ENCODE results near the gene SLC6A12.

Gene SLC6A12

DNA sequence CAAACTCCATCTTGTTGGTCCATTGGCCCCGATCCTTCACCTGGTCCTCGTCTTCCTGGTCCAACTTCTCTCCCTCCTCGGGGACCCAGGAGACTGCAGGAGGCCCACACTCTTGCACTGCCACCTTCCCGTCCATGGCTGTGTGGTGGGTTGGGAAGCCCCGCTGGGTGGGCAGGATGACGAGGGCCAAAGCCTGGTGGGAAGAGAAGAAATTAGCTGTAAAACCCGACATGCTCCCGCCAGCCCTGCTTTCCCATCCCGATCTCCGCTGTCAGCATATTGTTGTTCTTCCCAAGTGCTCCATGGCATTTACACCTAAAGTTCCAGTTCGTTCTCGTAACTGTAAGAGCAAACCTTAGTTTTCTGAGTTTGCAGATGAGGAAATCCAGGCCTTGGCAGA, 4.1 kb downstream of the SLC6A12 start:
- no peak overlapping the region for H3K27ac ChIP-seq
- H3K4me3 ChIP-seq = no peak overlapping the region
- peaks cover 0 to 80% of the 10 kb centered on the region in 2 donors for H3K27me3 ChIP-seq
- peaks cover 0 to 8% (median 0%) of the 10 kb centered on the region in 4 donors for H3K4me1 ChIP-seq
- TF ChIP-seq, protein P1, sequence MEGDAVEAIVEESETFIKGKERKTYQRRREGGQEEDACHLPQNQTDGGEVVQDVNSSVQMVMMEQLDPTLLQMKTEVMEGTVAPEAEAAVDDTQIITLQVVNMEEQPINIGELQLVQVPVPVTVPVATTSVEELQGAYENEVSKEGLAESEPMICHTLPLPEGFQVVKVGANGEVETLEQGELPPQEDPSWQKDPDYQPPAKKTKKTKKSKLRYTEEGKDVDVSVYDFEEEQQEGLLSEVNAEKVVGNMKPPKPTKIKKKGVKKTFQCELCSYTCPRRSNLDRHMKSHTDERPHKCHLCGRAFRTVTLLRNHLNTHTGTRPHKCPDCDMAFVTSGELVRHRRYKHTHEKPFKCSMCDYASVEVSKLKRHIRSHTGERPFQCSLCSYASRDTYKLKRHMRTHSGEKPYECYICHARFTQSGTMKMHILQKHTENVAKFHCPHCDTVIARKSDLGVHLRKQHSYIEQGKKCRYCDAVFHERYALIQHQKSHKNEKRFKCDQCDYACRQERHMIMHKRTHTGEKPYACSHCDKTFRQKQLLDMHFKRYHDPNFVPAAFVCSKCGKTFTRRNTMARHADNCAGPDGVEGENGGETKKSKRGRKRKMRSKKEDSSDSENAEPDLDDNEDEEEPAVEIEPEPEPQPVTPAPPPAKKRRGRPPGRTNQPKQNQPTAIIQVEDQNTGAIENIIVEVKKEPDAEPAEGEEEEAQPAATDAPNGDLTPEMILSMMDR (IDR thresholded peaks at IDR 0.05) = no peak
- no peak for DNase-seq
- intact Hi-C loops (cut with DNase I; ENCODE audit: low total_unique reads) = no loop called here
- H3K36me3 ChIP-seq = no peaks in the 10 kb centered on the region
- H3K9me3 ChIP-seq = no peaks in the 10 kb centered on the region

DNA sequence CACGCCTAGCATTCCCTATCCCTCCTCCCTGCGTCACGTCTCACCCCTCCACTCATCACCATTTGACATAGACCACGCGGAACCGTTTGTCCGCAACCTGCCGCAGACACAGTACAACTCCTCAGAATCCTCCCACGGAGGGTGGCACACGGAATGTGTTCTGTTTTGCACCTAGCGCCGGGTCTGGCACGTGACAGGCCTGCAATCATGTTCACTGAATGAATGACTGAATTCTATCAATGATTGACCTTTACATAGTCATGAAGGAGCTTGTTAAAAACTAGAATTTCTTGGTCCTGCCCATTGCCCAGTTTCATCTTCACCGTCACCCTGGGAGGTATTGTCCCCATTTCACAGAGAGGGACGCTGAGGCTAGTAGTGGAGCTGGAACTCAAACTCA, 4.7 kb downstream of the SLC6A12 start:
- Histone ChIP-seq H3K4me1 (peaks cover 0 to 9% (median 2%) of the 10 kb centered on the region in 4 donors), H3K9me3 (no peaks in the 10 kb centered on the region), H3K36me3 (no peaks in the 10 kb centered on the region), H3K27me3 (peaks cover 0 to 81% of the 10 kb centered on the region in 2 donors), H3K27ac (no peak overlapping the region), H3K4me3 (no peak overlapping the region)
- intact Hi-C loops (cut with DNase I; ENCODE audit: low total_unique reads) = no loop called here
- TF ChIP-seq, protein P1 (IDR thresholded peaks at IDR 0.05) = no peak
- DNase-seq = no peak

DNA sequence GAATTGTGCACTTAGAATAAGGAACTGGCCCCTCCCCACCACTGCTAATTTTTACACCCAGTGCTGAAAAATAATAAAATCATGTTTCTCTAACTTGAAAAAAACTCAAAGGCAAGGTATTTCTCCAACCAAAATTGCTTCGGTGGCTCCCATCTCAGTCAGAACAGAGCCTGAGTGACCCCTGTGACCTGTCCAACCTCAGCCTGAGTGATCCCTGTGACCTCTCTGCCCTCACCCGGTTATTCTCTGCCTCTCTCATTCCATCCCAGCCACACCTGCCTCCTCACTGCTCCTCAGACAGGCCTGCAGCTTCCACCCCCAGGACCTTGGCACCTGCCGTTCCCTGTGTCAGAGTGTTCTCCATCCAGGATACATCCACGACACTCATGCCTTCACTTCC, 5.1 kb downstream of the SLC6A12 start:
- no peak for DNase-seq

DNA sequence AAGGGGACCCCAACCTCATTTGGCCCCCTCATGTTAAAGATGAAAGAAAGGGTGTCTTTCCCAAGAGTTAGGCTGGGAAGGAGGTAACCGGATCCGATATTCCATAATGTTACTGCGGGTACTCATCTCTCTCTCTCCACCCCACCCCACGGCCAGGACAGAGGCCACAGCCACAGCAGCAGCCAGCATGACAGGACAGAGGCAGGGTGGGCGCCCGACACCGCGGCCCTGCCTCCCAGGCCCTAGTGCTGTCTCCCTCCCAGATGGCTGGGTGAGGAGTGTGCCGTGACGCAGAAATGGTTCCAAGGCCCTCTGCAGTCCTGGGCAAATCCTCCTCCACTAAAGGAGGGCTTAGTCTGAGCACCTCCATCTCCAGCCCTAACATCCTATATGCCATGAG, 6.2 kb downstream of the SLC6A12 start:
- no peak overlapping the region for H3K4me3 ChIP-seq
- DNase-seq = no peak
- peaks cover 0 to 82% of the 10 kb centered on the region in 2 donors for H3K27me3 ChIP-seq
- TF ChIP-seq, protein P1 (IDR thresholded peaks at IDR 0.05) = no peak
- intact Hi-C loops (cut with DNase I; ENCODE audit: low total_unique reads) = no loop called here
- H3K4me1 ChIP-seq = peaks cover 0 to 15% (median 13%) of the 10 kb centered on the region in 4 donors
- H3K9me3 ChIP-seq = no peaks in the 10 kb centered on the region
- H3K36me3 ChIP-seq = no peaks in the 10 kb centered on the region
- no peak overlapping the region for H3K27ac ChIP-seq

More for the DNA sequence above, 5.1 kb downstream of the SLC6A12 start:
- Histone ChIP-seq H3K4me3 (no peak overlapping the region), H3K9me3 (no peaks in the 10 kb centered on the region), H3K36me3 (no peaks in the 10 kb centered on the region), H3K4me1 (peaks cover 0 to 13% (median 6%) of the 10 kb centered on the region in 4 donors), H3K27me3 (peaks cover 0 to 83% of the 10 kb centered on the region in 2 donors), H3K27ac (no peak overlapping the region)
- intact Hi-C loops (cut with DNase I; ENCODE audit: low total_unique reads) = no loop called here
- TF ChIP-seq, protein P1 (IDR thresholded peaks at IDR 0.05) = no peak

DNA sequence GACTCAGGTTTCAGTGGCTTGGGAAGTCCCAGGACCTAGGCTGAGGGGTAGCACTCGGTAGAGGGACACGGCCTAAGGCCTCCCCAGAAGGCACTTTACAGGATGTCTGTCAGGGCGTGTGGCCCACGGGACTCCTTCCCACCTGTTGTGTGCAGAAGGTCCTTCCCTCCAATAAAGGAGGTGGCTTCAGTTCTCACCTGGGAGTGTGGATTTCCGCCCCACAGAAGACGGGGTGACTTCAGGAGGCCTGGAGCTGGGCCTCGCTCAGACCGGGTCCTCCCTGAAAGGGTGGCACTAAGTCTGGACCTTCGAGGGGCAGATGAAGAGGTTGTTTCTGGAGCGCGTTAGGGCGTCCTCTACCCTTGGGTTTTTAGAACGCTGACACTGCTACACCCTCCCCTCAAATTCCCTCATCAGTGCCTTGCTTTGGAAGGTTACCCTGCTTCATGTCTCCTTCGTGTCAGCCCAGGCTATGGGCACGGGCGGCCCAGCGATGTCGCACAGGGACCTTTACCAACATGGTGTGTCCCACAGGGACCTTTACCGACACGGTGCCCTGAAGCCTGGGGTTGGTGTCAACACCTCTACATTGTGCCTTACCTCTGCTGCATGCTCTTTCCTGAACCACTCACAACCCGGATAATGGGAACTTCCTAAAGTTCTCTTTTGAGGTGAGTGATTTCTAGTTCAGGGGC, 7.1 kb downstream of the SLC6A12 start:
- no peak for DNase-seq
- TF ChIP-seq, protein P1 (IDR thresholded peaks at IDR 0.05) = no peak
- no peak overlapping the region for H3K27ac ChIP-seq
- H3K27me3 ChIP-seq = peaks cover 0 to 79% of the 10 kb centered on the region in 2 donors
- H3K4me1 ChIP-seq = peaks cover 0 to 13% (median 12%) of the 10 kb centered on the region in 4 donors
- H3K9me3 ChIP-seq = no peaks in the 10 kb centered on the region
- H3K36me3 ChIP-seq = no peaks in the 10 kb centered on the region
- intact Hi-C loops (cut with DNase I; ENCODE audit: low total_unique reads) = no loop called here
- H3K4me3 ChIP-seq = no peak overlapping the region
